Lower leg skin (tissue), 3 donors: ENCODE measurements around the gene EMD.

ENCODE experiments used
- CTCF ChIP-seq, 3 donors: fragments of 450-650 bp; IDR thresholded peaks; one replicate each; pipeline ENCODE4 v1.5.1; 2016; ENCODE audit warnings: antibody characterized with exemption in 3 of 3, mild to moderate bottlenecking in 3 of 3, moderate library complexity in 2 of 3
- POLR2A ChIP-seq, 2 donors: fragments of 450-650 bp; IDR thresholded peaks; one replicate each; pipeline ENCODE4 v1.6.1; 2016 to 2017; ENCODE audit warnings: antibody characterized with exemption in 2 of 2, mild to moderate bottlenecking in 1 of 2, moderate library complexity in 1 of 2

- TF ChIP-seq CTCF (IDR thresholded peaks at IDR 0.05) (no peak), POLR2A (IDR thresholded peaks at IDR 0.05) (no peak)
Measured at GRCh38 chrX:154383359-154384283, 4.5 kb downstream of the EMD start.
